ENCODE data around the gene ITSN2.

DNA sequence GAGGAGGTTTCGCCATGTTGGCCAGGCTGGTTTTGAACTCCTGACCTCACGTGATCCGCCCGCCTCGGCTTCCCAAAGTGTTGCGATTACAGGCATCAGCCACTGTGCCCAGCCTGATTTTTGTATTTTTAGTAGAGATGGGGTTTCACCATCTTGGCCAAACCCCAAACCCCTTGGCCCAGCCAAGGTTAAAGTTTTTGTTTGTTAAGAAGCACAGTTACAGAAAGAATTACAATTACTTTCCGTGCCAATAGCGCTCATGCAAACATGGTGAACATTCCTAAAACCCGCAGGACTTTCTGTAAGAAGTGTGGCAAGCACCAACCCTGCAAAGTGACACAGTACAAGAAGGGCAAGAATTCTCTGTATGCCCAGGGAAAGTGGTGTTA is 26.1 kb downstream of the ITSN2 start:
- TF ChIP-seq, protein P1, sequence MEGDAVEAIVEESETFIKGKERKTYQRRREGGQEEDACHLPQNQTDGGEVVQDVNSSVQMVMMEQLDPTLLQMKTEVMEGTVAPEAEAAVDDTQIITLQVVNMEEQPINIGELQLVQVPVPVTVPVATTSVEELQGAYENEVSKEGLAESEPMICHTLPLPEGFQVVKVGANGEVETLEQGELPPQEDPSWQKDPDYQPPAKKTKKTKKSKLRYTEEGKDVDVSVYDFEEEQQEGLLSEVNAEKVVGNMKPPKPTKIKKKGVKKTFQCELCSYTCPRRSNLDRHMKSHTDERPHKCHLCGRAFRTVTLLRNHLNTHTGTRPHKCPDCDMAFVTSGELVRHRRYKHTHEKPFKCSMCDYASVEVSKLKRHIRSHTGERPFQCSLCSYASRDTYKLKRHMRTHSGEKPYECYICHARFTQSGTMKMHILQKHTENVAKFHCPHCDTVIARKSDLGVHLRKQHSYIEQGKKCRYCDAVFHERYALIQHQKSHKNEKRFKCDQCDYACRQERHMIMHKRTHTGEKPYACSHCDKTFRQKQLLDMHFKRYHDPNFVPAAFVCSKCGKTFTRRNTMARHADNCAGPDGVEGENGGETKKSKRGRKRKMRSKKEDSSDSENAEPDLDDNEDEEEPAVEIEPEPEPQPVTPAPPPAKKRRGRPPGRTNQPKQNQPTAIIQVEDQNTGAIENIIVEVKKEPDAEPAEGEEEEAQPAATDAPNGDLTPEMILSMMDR (IDR thresholded peaks at IDR 0.05; ENCODE audit: low read depth, low read length) = no peak
- TF ChIP-seq POLR2A (IDR thresholded peaks at IDR 0.05; ENCODE audit: extremely low read depth, insufficient read length) (no peak), MYC (IDR thresholded peaks at IDR 0.05; ENCODE audit: low read depth, low read length) (no peak)

Data from NB4 (cell line).